ENCODE measurements around the gene ETV5.

The ETV5 gene

DNA sequence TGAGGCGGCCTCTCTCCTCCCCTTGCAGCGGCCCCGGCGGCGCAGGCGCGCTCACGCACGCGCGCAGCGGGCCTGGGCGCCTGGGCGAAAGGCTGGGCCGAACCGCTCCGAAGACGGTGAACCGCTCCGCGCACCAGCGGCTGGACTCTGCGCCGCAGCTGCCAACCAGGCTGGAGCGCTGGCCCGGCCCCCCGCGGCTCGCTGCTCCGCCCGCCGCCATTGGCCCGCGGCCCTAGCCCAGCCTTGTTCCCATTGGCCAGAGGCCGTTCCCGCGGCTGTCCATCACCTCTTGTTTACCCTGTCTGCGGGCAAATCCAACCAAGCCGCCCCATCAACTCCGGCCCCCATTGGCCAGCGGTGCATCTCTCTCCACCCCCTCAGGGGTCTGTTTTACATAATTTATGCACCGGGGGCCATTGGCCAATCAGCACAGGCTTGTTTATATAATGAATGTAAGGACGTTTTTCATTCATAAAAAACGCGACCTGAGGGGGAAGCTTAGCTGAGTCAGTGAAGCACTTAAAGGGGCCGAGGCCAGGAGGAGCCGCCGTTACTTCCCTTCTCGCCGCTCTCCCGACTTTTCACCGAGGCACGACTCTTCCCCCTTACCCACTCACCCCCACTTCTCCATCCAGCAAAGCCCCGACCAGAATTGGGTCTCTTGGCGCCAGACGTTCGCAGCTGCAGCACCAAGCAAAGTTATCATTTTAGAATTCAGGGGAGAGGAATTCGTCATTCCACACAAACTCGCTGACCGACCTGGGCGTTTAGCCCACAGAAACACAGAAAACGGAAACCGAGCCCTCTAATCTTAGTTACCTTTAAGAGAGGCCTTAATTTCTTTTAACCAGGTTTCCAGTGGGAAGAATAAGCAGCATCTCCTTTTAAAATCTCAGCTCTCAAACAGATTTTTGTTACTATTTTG lies at the start of gene ETV5:
Gene ETV5, minus strand, starts transcription at position 149 of the 925 bp plus-strand sequence. CDS start 3,221 bp downstream, outside the sequence.
- H3K4me3 ChIP-seq, result peak within 1 kb of the TSS; percentile 62 to 84 (median 72)
- H3K27ac ChIP-seq, result peak within 1 kb of the TSS; percentile 14 to 91 (median 72)

GRCh38 chr3:186154641-186155040 lies 45.8 kb upstream of the ETV5 start:
- no peak overlapping the region for H3K27ac ChIP-seq
- H3K4me3 ChIP-seq, result no peak overlapping the region

- H3K27ac ChIP-seq, result no peak overlapping the region
Observed at GRCh38 chr3:186152889-186153292, 44.0 kb upstream of the ETV5 start.

DNA sequence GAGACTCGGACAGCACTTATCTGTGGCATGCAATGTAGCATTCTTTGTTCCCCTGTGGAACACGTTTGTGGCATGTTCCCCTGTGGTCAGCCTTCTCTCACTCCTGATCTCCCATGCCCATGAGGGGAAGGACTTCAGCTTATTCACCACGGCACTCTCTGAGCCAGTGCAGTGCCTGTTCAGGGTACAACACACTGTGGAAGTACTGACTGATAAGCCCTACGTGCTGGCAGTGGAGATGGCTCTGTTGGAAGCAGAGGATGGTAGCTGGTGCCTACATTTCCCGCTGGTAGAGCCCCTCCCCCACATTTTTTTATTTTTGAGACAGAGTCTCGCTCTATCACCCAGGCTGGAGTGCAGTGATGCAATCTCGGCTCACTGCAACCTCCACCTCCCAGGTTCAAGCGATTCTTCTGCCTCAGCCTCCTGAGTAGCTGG lies 43.5 kb upstream of the ETV5 start:
- no peak overlapping the region for H3K4me3 ChIP-seq
- H3K27ac ChIP-seq, result no peak overlapping the region

More at GRCh38 chr3:186152889-186153292, 44.0 kb upstream of the ETV5 start:
- H3K4me3 ChIP-seq, result no peak overlapping the region

DNA sequence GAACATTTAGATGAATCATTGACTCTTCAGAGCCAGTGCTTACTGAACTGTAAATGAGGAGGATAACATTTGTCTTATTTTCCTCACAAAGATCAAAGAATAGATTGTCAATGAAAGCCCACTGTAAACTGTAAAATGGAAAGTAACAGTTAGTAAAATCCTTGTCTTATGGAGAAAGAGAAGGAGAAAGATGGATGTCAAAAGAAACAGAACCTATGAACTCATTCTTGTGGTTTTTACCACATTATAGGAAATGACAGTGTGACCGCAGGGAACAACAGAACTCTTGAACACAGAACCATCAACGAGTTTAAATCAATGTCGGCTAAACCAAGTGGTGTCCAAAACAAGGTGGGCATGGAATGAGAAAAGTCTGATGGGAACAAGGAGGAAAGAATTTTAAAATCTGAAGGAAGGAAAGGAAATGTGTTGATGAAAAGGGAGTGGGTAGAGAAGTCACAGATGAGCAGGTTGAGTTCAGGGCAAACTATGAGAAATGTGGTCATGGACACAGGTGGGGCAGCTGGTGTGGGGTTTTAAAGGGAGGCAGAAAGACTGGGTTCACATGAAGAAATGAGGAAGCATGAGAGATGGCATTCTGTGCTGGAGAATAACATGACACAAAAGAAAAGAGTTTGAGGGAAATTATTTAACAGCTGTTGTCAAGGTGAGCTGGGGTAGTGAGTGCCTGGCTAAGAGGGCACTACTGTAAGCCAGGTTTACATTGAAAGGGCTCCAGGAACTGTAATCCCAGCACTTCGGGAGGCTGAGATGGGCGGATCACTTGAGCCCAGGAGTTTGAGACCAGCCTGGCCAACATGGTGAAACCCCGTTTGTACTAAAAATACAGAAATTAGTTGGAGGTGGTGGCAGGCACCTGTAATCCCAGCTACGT lies 42.4 kb upstream of the ETV5 start:
- Histone ChIP-seq H3K4me3 (no peak overlapping the region), H3K27ac (no peak overlapping the region)

- Histone ChIP-seq H3K4me3 (no peak overlapping the region), H3K27ac (no peak overlapping the region)
Observed at GRCh38 chr3:186150041-186150830, 41.3 kb upstream of the ETV5 start.

GRCh38 chr3:186149319-186149960 lies 40.6 kb upstream of the ETV5 start:
- no peak overlapping the region for H3K27ac ChIP-seq
- H3K4me3 ChIP-seq, result no peak overlapping the region

DNA sequence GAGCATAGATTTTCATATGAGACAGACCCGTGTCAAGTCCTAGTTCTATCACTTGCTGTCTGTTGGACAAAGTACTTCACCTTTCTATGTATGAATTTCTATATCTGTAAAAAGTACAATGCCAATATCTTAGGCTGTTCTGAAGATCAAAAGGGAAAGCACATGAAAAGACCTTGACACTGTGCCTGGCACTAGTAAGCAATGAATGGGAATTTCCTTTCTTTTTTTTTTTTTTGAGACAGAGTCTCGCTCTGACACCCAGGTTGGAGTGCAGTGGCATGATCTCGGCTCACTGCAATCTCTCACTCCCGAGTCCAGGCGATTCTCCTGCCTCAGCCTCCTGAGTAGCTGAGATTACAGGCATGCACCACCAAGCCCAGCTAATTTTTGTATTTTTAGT lies 35.4 kb upstream of the ETV5 start:
- no peak overlapping the region for H3K27ac ChIP-seq

DNA sequence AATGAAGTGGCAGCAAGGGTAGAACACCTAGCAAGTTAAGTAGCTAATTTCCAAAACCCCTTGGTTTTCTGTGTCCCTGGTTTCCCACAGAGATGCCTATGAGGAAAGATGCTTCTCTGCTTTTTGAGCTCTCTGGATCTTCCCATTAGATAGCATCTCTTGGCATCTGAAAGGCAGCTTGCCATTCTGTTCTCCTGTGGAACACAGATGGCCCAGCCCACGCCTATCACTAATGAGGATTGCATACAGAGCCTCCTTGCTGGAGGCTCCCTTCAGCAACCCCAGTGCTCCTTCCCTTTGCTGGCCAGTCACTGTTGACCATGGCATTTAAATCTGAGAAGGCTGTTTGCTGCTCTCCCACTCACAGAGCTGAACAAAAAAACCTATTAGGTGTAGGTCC lies 34.4 kb upstream of the ETV5 start:
- H3K27ac ChIP-seq, result no peak overlapping the region

More for the DNA sequence above, 35.4 kb upstream of the ETV5 start:
- H3K4me3 ChIP-seq, result no peak overlapping the region

DNA sequence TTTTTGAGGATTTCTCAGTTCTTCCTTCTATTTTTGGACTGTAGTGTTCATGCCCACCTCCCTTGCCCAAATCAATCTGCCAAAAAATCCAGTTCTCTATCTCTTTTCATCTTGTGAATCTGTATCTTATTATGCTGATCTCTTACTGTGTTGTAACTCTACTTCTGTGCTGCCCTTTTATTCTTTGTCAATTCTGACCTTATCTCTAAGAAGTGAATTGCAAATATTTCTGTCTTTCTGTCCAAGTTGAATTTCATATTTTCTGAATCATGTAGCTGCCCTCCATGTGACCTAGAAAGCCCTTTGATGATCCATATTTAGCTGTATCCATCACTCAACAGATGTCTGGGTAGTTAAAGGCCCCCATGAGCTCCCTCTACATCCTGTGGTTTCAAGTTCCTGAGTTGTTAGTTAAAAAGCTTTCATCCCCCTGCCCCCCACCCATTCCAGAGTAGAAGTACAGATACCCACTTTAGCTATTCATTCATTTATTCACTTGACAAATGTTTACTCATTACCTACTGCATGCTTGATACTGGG lies 33.6 kb upstream of the ETV5 start:
- H3K27ac ChIP-seq, result no peak overlapping the region
- no peak overlapping the region for H3K4me3 ChIP-seq

More for the DNA sequence above, 34.4 kb upstream of the ETV5 start:
- no peak overlapping the region for H3K4me3 ChIP-seq

DNA sequence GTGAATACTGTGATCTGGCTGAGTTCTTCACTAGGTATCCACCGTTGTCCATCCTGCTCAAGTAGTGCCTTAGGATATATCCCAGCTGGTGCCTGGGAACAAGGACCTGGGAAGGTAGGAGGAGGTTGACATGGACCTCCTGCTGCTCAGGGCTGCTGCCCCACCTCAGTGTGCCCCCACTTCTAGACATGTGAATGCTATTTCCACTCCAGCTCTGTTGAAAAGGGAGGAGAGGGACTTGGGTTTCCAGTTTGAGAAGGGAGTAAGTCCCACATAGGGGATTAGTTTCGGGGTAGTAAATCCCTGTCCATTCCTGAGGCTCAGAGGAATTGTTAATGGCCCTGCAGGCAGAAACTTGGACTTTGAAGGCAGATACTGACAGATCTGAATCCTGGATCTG lies 32.9 kb upstream of the ETV5 start:
- H3K27ac ChIP-seq, result no peak overlapping the region
- no peak overlapping the region for H3K4me3 ChIP-seq

- no peak overlapping the region for H3K4me3 ChIP-seq
- no peak overlapping the region for H3K27ac ChIP-seq
Observed at GRCh38 chr3:186138272-186138981, 29.5 kb upstream of the ETV5 start.

- no peak overlapping the region for H3K27ac ChIP-seq
- no peak overlapping the region for H3K4me3 ChIP-seq
Observed at GRCh38 chr3:186137051-186137685, 28.3 kb upstream of the ETV5 start.

GRCh38 chr3:186133980-186134379 lies 25.1 kb upstream of the ETV5 start:
- Histone ChIP-seq H3K27ac (no peak overlapping the region), H3K4me3 (no peak overlapping the region)

DNA sequence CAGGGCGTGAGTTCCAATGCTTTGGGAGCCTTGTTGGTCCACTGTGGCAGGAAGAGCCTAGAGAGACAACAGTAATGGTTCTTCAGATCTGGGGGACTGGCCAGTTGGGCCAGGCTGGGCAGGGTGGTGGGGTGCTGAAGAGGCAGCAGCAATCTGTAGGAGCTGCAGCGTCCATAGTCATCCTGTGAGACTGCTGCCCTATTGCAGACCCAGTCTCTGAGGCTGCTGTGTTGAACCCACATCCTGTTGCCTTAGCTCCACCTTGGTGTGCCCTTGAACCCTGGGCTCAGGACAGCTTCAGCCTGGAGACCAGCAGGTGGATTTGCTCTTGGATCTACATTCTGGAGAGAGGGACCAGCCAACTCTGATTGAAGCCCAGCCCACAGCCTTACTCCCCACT lies 23.6 kb upstream of the ETV5 start:
- Histone ChIP-seq H3K4me3 (no peak overlapping the region), H3K27ac (no peak overlapping the region)

- Histone ChIP-seq H3K4me3 (no peak overlapping the region), H3K27ac (no peak overlapping the region)
Observed at GRCh38 chr3:186129206-186129605, 20.3 kb upstream of the ETV5 start.

GRCh38 chr3:186128158-186128557 lies 19.3 kb upstream of the ETV5 start:
- H3K4me3 ChIP-seq, result no peak overlapping the region

DNA sequence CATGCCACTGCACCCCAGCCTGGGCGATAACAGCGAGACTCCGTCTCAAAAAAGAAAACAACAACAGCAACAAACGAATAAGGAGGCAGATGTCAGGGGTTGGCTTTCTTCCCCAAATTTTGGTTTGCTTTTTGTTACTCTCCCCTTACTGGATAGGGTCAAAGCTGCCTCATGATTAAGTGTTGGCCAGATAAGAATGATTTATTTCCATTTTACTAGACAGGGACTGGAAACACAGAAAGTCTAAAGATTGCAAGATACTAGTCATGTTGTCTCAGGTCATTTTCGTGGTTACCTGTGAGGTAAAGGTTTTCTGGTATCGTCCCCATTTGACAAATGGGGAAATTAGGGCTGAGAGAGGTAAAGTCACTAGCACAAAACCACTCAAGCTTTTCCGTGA lies 18.6 kb upstream of the ETV5 start:
- H3K4me3 ChIP-seq, result no peak overlapping the region
- no peak overlapping the region for H3K27ac ChIP-seq

More at GRCh38 chr3:186128158-186128557, 19.3 kb upstream of the ETV5 start:
- H3K27ac ChIP-seq, result no peak overlapping the region

Data from skin epidermis (tissue), 12 donors.